HG03469 (cell line): ENCODE results near the gene MTA3.
A peak's percentile ranks its signal among the peaks of the same experiment; 100 is the strongest.
"Not testable (repeated sequence)": the region's sequence is repeated elsewhere in the genome, so short reads cannot be mapped to it uniquely, and the experiment has no call there.

Experiments used
- ATAC-seq: cut with Tn5 transposase; IDR thresholded peaks from one replicate; pipeline ENCODE4 v1.9.1; 2021; ENCODE audit warnings: mild to moderate bottlenecking, moderate library complexity, moderate number of reproducible peaks; ENCODE audit not compliant: unreplicated experiment

MTA3 gene

GRCh38 chr2:42723465-42723864 lies 155.0 kb downstream of the MTA3 start:
- no peak for ATAC-seq

- no peak for ATAC-seq
Measured at GRCh38 chr2:42724886-42725285, 156.5 kb downstream of the MTA3 start.

GRCh38 chr2:42725657-42726056 lies 157.2 kb downstream of the MTA3 start:
- ATAC-seq = no peak

GRCh38 chr2:42726680-42727079 lies 158.2 kb downstream of the MTA3 start:
- no peak for ATAC-seq

DNA sequence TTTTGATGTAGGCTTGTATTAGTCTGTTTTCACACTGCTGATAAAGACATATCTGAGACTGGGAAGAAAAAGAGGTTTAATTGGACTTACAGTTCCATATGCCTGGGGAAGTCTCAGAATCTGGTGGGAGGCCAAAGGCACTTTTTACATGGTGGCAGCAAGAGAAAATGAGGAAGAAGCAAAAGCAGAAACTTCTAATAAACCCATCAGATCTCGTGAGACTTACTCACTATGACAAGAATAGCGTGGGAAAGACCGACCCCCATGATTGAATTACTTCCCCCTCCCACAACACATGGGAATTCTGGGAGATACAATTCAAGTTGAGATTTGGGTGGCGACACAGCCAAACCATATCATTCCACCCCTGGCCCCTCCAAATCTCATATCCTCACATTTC lies 162.9 kb downstream of the MTA3 start:
- ATAC-seq = not testable (repeated sequence)

GRCh38 chr2:42733852-42734251 lies 165.4 kb downstream of the MTA3 start:
- no peak for ATAC-seq

DNA sequence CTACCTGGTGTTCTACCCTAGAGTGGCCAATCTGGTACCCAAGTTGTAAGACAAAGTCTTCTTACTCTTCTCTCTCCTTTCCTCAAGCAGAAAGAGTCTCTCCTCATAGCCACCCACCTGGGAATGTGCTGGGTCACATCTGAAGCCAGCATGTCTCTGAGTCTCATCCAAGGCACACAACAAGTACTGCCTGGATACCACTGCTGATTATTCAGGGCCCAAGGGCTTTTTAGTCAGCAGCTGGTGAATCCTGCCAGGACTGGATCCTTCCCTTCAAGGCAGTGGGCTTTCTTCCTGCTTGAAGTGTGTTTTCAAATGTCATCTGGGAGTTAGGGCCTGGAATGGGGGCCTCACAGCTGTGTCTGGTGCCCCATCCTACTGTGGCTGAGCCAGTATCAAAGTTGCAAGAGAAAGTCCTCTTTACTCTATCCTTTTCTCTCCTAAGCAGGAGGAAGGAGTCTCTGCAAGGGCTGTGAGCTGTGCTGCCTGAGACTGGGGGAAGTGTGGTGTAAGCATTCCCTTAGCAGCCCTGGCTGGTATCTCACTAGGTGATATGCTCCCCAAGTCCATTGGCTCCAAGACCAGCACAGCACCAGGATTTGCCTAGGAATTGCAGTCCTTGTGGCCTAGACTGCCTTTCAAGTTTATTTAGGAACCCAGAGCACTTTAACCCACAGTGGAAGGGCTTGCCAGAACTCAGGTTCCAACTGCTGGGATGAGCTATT lies 168.3 kb downstream of the MTA3 start:
- ATAC-seq = no peak

DNA sequence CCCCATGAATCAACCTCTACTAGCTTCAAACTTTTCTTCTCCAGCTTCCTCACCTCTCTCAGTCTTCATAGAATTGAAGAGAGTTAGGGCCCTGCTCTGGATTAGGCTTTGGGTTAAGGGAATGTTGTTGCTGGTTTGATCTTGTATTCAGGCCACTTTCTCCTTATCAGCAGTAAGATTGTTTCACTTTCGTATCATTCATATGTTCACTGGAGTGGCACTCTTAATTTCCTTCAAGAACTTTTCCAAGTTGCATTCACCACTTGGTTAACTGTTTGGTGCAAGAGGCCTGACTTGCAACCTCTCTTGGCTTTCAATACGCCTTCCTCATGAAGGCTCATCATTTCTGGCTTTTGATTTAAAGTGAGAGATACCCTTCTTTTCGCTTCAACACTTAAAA lies 172.7 kb downstream of the MTA3 start:
- ATAC-seq = no peak

DNA sequence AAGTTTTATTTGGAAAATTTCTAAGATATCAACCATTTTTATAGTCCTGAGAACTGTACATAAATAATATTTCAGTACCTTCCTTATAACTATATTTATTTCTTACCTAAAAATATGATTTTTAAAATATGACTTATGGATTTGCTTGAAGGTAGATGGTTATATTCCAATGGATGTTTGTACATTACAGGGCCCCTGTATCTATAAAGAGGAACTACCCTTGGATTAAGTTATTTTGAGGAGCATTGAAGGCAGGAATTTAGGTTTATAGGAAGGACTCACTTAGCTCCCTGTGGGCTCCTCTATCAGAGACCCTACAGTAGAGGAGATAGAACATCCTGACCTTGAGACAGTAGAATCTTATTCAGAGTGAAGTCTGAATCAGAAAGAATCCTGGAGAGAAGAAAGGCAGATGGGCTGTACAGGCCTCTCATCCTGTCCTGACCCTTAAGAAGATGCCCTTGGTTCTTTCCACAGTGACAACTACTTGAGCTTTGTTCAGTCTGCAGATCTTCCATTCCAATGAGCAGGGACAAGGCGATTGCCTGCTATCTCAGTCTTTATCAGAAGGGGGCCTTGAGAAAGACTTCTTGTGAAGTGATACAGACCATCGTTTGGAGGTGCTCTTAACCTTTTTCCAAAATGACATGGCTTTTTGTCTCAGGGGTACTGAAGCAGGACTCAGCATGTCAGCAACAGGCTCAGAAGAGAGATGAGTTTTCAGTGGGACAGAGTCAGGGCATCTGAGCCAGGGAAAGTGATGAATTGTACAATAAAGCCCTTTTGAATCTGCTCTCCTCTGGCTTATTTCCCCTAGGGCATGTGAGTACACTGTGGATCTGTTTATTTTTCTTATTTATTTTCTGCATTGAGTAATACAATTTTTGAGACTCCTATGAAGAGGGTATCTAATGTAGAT lies 174.6 kb downstream of the MTA3 start:
- ATAC-seq = no peak

GRCh38 chr2:42743659-42743990 lies 175.2 kb downstream of the MTA3 start:
- no peak for ATAC-seq

- ATAC-seq = no peak
Measured at GRCh38 chr2:42744545-42745082, 176.2 kb downstream of the MTA3 start.

- no peak for ATAC-seq
Measured at GRCh38 chr2:42747422-42747821, 179.0 kb downstream of the MTA3 start.

DNA sequence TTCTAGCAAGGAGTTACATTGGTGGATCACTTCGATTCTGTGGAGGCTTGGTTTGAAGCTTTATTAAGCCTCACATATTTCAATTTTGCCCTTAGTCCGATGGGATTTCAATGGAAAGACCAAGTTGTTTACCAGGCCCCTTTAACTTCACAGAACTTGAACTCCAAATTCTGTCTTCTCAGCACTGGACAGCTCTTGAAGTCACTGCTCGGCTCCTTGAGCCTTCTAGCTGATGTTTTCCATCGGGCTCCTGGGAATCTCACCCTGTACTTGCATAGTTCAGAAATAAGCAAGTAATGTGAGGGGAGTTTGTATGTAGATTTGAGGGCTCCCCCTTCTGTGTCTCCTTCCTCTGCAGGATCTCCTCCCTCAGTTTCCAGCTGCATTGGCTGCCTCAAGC lies 180.4 kb downstream of the MTA3 start:
- no peak for ATAC-seq

DNA sequence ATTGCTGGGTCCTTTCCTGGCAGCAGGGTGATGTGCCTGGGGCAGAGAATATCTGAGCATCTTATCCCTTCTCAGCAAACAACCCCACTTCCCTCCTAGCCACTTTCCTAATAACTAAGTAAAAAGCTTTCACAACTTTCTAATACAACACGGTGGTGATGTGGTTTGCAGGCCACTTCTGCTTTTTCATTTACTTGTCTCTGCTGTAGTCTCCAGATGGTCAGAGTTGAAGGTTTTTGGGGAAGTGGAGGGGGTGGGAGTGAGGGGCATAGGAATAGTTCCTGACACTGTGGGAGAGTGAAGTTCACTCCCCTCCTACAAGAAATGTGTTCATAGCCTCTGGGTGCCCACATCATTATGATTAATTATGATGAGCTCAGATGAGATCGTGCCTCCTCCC lies 183.9 kb downstream of the MTA3 start:
- peak; percentile 54 for ATAC-seq

- ATAC-seq = no peak
Measured at GRCh38 chr2:42752816-42753813, 184.7 kb downstream of the MTA3 start.

DNA sequence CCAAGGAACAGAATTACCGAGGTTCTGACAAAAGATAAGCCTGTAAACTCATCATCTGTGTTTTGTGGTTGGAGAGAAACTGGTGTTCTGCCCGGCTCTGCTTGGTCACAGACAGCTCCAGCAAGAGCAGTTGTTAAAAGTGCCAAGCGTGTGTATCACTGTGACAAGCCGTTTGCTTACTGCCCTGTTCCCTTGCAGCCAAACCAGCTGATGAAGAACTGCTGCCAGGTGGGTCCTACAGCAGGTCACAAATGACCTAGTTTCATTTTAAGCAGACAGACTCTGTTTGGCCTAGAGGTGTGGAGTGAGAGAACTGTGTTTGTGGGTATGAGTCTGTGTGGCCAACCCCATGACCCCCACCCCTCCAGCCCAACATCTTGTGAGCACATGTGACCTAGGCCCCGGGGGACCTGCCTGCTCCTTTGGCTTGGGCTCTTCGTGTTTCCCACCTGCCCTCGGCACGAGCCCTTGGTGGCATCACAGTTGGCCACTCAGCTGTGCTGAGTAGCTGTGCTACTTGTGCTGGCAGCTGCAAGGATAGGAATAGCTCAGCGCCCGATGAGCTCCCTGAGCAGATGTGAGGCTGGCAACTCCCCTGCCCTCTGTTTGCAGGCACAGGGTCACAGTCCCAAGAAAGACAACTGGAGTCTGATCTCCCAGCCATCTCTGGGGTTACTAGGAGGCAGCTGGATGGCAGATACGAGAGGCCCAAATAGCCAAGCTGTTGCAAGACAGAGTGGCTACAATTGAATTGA lies 185.8 kb downstream of the MTA3 start:
- peak; percentile 52 for ATAC-seq

GRCh38 chr2:42754776-42755140 lies 186.3 kb downstream of the MTA3 start:
- no peak for ATAC-seq

DNA sequence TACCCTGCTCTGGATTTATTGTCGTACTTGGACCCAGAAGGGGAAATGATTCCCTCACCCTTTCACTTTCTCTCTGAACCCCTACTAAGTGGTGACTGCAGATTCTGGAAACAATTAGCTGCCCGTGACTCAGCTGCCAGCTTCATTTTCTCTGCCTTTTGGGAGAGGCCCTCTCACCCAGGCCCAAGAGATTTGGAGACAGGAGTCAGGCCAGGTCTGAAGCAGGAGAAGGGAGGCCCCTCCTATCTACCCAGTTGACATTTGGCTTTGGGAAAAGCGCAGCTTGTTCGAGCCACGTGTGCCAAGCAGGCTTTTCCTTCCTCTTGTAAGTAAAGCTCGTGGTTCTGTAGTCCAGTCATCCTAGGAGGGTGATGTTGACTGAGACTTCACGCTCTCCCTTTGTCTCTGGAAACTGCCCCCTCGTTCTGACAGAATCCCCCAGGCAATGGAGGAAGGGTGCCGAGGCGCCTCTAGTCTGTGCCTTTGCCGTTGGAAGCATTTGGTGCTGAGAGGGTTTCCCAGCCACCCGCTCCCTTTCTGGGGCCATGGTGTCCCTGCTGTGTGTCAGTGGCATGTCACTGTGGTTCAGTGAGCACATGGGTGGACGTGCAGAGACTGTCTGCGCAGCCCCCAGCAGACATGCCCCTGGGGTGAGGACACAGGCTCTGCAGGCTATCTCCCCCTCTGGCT lies 186.9 kb downstream of the MTA3 start:
- ATAC-seq = no peak

GRCh38 chr2:42756150-42756775 lies 187.8 kb downstream of the MTA3 start:
- no peak for ATAC-seq
